ENCODE measurements around the gene ANKRD44. TPM values are rescaled to one million over a fixed set of nuclear protein-coding genes. Genes with fewer than 3 reads are reported as not detected.

ANKRD44 gene
- total RNA-seq, 2 donors from 2014 or later: 21.2 to 24.5 TPM

DNA sequence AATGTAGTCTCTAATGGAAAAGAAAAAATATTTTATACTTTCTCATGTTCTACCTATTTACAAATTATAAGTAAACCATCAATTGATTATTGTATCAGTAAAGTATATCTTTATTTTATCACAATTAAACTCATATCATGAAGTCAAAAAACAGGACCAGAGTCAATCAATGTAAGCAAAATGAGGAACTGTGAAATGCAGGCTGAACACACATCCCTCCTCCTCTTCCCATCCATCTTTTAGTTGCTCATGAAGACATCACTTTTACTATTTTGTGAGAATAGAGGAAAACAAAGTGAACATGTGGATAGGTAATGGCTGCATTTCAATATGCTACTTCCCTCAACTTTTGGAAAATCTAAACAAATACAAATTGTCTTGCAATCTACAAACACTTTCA, 195.3 kb downstream of the ANKRD44 start:
- no peak for DNase-seq (ENCODE audit: low spot score)
- intact Hi-C loops (cut with DNase I): loop anchor here in 1 of 2 donors (10.0 kb wide), 1 partner anchor 259 kb away; no protein-coding TSS in a partner anchor

GRCh38 chr2:197113275-197113711, 197.3 kb downstream of the ANKRD44 start:
- no peak for DNase-seq (ENCODE audit: low spot score)
- intact Hi-C loops (cut with DNase I): loop anchor here in 1 of 2 donors (10.0 kb wide), 1 partner anchor 262 kb away; no protein-coding TSS in a partner anchor

GRCh38 chr2:197109326-197109725, 201.3 kb downstream of the ANKRD44 start:
- DNase-seq (ENCODE audit: low spot score): no peak
- intact Hi-C loops (cut with DNase I): loop anchor here in 1 of 2 donors (5.0 kb wide), 2 partner anchors 78 to 203 kb away; partner anchors contain the start of gene ANKRD44

DNA sequence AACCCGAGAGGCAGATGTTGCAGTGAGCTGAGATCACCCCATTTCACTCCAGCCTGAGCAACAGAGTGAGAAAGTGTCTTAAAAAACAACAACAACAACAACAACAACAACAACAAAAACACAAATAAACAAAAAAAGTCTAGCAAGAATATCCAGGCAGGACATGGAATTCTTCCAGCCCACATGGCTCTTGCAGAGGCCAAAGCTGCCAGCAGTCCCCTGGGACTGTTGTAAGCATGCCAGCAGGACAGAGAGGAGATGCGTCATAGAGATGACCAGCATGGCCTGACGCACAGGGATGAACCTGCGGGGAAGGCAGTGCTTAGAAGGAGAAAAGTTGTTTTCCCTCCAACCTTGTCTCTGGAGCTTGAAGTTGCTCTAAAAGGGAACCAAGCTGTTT, 201.8 kb downstream of the ANKRD44 start:
- DNase-seq (ENCODE audit: low spot score): peak; percentile 95

GRCh38 chr2:197107291-197108269, 203.0 kb downstream of the ANKRD44 start:
- peak; percentile 84 for DNase-seq (ENCODE audit: low spot score)
- intact Hi-C loops (cut with DNase I): loop anchor here in 1 of 2 donors (5.0 kb wide), 2 partner anchors 80 to 205 kb away; partner anchors contain the start of gene ANKRD44

More for the DNA sequence above, 201.8 kb downstream of the ANKRD44 start:
- intact Hi-C loops (cut with DNase I): loop anchor here in 1 of 2 donors (5.0 kb wide), 2 partner anchors 79 to 204 kb away; partner anchors contain the start of gene ANKRD44

GRCh38 chr2:197103363-197103762, 207.2 kb downstream of the ANKRD44 start:
- DNase-seq (ENCODE audit: low spot score): no peak
- intact Hi-C loops (cut with DNase I): no loop called here

DNA sequence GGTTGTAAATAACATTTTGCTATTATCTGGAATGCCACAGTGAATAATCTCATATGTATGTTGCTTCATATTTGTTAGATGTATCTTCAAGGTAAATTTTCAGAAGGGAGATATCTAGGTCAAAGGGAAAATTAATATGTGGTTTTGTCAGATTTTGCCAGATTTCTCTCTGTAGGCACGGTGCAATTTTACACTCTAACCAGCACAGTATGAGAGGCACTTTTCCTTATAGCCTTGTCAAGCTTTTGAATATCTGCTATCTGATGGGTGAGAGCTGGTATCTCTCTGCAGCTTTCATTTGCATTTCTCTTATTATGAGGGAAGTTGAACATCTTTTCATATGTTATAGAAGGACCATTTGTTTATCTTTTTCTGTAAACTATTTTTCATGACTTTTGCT, 208.3 kb downstream of the ANKRD44 start:
- no peak for DNase-seq (ENCODE audit: low spot score)
- intact Hi-C loops (cut with DNase I): no loop called here

DNA sequence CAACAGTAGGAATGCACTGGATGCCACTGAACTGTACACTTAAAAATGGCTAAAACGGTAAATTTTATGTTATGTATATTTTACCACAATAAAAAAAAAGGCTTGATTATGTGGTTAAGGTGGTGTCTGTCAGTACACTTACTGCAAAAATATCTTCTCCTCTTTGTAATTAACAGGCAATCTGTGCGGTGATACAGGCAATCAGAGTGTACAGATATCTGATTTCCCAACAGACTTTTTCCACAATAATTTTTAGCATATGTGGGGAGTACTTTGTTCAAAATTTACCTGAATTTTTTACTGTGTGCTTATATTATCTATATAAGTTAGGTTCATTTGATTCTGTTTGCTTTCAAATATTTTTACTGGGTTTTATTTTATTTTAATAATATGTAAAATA, 209.1 kb downstream of the ANKRD44 start:
- no peak for DNase-seq (ENCODE audit: low spot score)
- intact Hi-C loops (cut with DNase I): no loop called here

DNA sequence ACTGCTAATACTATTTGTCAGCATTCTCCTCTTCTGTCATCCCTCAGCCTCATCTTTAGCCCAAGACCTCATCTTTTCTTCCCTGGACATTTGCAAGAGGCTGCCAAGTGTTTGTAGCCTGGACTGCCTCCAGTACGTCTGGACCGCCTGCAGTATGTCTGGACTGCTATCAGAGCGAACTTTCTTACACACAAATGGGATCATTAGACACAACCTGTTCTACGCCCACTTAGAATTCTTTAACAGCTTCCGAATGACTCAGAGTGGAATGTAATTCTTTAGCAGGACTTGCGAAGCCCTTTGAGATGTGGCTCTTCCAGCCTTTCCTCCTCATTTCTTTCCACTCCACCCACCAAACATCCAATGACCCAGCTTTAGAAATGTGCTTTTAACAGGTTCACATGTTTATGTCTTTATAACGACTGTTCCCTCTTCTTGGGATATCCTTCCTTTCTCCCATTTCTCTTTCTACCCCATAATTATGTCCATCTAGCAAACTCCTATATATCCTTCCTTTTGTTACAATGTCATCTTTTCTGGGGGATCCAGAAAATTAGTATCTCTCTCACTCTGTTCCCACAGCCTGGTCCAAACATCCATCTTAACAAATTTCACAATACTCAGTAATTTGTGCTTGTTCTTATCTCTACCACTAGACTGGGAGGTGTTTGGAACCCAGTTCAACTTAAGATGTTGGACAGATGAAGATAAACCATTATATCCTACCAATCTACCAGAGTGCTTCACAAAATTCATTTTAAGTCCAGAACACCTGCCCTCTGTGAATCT, 212.8 kb downstream of the ANKRD44 start:
- DNase-seq (ENCODE audit: low spot score): peak; percentile 87
- intact Hi-C loops (cut with DNase I): no loop called here

DNA sequence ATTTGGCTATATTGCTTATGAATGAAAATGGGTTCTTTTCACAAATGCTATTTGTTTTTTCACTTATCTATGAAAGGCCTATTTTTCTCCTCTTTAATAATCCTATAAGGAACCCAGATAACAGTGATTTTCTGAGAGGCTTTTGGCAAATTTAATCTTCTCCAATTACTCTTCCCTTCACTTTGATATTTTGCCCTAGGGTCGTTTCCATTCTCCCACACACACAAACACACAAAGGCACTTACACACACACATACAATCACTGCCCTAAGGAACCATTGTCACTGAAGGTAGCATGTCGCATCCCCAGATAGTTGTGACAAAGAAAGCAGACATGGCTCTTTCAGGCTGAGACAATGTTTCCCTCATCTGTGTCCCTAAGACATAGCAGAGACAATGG, 213.9 kb downstream of the ANKRD44 start:
- DNase-seq (ENCODE audit: low spot score): no peak
- intact Hi-C loops (cut with DNase I): no loop called here

GRCh38 chr2:197092431-197092830, 218.1 kb downstream of the ANKRD44 start:
- intact Hi-C loops (cut with DNase I): no loop called here
- no peak for DNase-seq (ENCODE audit: low spot score)

DNA sequence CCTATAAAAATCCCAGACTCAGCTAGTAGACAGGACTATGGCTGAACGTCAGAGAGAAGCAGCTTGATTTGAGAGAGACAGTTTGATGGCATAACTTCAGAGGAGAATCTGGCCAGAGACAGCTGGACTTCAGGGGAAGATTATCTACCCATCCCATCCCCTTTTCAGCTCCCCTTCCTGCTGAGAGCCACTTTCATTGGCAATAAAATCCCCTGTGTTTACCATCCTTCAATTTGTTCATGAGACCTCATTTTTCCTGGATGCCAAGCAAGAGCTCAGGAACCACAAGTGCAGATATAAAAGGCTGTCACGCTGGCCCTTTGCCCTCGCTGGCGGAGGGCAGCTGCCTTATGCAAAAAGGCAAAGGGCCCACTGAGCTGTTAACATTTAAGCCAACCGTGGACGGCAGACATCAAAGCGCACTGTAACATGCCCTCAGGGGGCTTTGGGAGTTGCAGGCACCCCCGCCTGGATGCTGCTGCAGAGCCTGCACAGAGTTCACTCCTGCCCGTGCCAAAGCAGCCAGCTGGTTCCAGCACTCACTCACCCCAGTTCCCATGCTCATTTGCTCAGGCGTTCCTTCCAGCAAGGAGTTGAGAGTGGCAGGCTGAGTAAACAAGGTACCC, 219.7 kb downstream of the ANKRD44 start:
- DNase-seq (ENCODE audit: low spot score): no peak
- intact Hi-C loops (cut with DNase I): no loop called here

- no peak for DNase-seq (ENCODE audit: low spot score)
- intact Hi-C loops (cut with DNase I): no loop called here
These were observed 220.9 kb downstream of the ANKRD44 start for GRCh38 chr2:197089655-197090054.

- intact Hi-C loops (cut with DNase I): no loop called here
- DNase-seq (ENCODE audit: low spot score): no peak
These were observed 221.9 kb downstream of the ANKRD44 start for GRCh38 chr2:197088694-197089093.

DNA sequence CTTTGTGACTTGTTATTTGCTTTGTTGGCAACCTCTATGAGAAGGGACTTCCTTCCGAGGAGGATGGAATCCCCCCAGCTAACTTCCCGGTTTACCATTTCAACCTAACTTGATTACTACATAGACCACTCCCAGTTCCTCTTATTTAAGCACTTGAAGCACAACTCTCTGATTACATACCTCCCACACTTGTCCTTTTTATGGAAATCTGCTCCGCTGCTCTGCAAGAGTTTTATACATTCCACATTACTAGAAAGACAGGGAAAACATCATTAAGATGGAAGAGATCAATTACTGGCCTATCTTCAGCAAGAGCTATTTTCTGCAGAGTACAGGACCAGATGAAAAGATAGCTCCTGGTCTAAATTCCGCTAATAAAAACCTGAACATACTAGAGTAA, 224.1 kb downstream of the ANKRD44 start:
- DNase-seq (ENCODE audit: low spot score): no peak
- intact Hi-C loops (cut with DNase I): no loop called here

DNA sequence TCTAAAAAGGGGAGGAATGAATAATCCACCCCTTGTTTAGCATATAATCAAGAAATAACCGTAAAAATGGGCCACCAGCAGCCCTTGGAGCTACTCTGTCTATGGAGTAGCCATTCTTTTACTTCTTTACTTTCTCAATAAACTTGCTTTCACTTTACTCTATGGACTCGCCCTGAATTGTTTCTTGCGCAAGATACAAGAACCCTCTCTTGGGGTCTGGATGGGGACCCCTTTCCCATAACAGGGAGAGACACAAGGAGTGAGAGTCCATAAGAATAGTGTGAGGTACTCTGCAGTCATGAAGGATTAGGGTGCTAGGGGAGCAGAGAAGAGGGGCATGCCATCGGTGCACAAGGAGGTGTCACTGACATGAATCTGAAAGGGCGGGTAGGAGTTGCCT, 224.9 kb downstream of the ANKRD44 start:
- intact Hi-C loops (cut with DNase I): no loop called here
- no peak for DNase-seq (ENCODE audit: low spot score)

DNA sequence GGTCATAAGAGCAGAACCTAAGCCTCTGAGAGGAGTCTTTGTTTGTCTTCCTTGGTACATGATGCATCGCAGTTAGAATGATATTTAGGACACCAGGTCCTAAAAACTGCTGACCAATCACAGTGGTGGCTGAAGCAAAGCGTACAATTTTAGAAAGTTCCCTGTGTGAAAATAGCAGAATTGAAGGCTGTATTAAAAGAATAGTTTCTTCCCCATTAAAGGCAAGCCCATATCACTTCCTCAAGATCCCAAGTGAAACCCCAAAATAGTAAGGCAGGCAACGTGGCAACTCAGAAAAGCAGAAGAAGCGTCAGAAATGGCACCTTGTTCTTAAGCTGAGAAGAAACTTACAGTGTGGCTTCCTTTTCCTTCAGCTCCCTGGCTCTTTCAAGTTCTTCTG, 229.3 kb downstream of the ANKRD44 start:
- intact Hi-C loops (cut with DNase I): no loop called here
- DNase-seq (ENCODE audit: low spot score): no peak

- intact Hi-C loops (cut with DNase I): no loop called here
- no peak for DNase-seq (ENCODE audit: low spot score)
These were observed 229.9 kb downstream of the ANKRD44 start for GRCh38 chr2:197080578-197081216.

All from posterior vena cava (tissue), 2 donors.